Measurements from ENCODE around the gene VIPR1. TPM values are rescaled to one million over a fixed set of nuclear protein-coding genes. Genes with fewer than 3 reads are reported as not detected.

VIPR1 gene
- polyA plus RNA-seq, 1 of the 3 experiments (the other 2 are of a cell fraction), result not detected

DNA sequence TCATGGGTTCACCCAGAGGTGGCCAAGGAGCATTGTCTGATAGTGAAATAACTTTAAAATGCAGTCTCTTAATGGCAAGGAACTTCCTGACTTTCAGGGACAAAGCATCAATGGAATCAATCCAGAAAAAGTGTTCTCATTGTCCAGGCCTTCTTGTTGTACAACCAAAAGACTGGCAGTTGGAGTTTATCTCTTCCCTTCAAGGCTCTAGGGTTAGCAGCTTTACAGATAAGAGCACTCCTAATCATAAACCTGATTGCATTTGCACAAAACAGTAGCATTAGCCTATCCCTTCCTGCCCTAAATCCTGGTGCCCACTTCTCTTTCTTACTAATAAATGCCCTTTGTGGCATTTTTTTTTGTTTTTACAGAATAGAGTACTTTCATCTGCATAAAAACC is 43.3 kb upstream of the VIPR1 start:
- Histone ChIP-seq H3F3A (replicated peaks; ENCODE audit: insufficient read depth) (no peaks in the 10 kb centered on the region), H3K9me2 (no peaks in the 10 kb centered on the region), H3K4me1 (ENCODE audit: control insufficient read depth in 1 of 2, insufficient read depth in 2 of 2, low read depth in 1 of 2, low read length in 1 of 2) (no peaks in the 10 kb centered on the region), H2AFZ (ENCODE audit: low read depth) (no peak overlapping the region), H3K4me2 (no peak overlapping the region), H3K9ac (no peak overlapping the region), H3K9me3 (no peaks in the 10 kb centered on the region), H3K79me2 (ENCODE audit: insufficient read depth) (no peaks in the 10 kb centered on the region), H4K20me1 (ENCODE audit: insufficient read depth) (no peaks in the 10 kb centered on the region), H3K27ac (ENCODE audit: low read depth in 2 of 2, low read length in 1 of 2) (no peak overlapping the region), H3K4me3 (ENCODE audit: low read depth in 2 of 2, low read length in 1 of 2) (no peak overlapping the region), H3K27me3 (ENCODE audit: insufficient read depth) (no peaks in the 10 kb centered on the region), H3K36me3 (replicated peaks in 1 of 2; ENCODE audit: control insufficient read depth in 1 of 2, insufficient read depth in 2 of 2, low read length in 1 of 2) (no peaks in the 10 kb centered on the region)
- ChIA-PET CTCF (interaction anchor here (1.2 kb wide), 1 partner anchor 16 kb away, joined by 3 read pairs; no protein-coding TSS in a partner anchor), POLR2A (no interaction called here)
- TF ChIP-seq SIN3A (IDR thresholded peaks at IDR 0.05; ENCODE audit: borderline replicate concordance, low read depth, low read length) (no peak), EP300 (IDR thresholded peaks at IDR 0.05; ENCODE audit: borderline replicate concordance in 1 of 2, low read depth in 1 of 2, low read length in 1 of 2) (no peak), FOXM1 (IDR thresholded peaks at IDR 0.05; ENCODE audit: low read depth) (no peak), RXRA (IDR thresholded peaks at IDR 0.05; ENCODE audit: borderline replicate concordance, low read depth) (no peak), RCOR1 (IDR thresholded peaks at IDR 0.05; ENCODE audit: low read length) (no peak), CHD2 (IDR thresholded peaks at IDR 0.05; ENCODE audit: low read length, partially characterized antibody) (no peak), POLR2AphosphoS5 (IDR thresholded peaks at IDR 0.05; ENCODE audit: low read depth, low read length) (no peak), ELF1 (IDR thresholded peaks at IDR 0.05) (no peak), SMC3 (IDR thresholded peaks at IDR 0.05; ENCODE audit: low read depth, low read length) (no peak)
- TF ChIP-seq, protein P1, sequence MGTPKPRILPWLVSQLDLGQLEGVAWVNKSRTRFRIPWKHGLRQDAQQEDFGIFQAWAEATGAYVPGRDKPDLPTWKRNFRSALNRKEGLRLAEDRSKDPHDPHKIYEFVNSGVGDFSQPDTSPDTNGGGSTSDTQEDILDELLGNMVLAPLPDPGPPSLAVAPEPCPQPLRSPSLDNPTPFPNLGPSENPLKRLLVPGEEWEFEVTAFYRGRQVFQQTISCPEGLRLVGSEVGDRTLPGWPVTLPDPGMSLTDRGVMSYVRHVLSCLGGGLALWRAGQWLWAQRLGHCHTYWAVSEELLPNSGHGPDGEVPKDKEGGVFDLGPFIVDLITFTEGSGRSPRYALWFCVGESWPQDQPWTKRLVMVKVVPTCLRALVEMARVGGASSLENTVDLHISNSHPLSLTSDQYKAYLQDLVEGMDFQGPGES (IDR thresholded peaks at IDR 0.05; ENCODE audit: low read depth, low read length), result no peak
- TF ChIP-seq, protein P2, sequence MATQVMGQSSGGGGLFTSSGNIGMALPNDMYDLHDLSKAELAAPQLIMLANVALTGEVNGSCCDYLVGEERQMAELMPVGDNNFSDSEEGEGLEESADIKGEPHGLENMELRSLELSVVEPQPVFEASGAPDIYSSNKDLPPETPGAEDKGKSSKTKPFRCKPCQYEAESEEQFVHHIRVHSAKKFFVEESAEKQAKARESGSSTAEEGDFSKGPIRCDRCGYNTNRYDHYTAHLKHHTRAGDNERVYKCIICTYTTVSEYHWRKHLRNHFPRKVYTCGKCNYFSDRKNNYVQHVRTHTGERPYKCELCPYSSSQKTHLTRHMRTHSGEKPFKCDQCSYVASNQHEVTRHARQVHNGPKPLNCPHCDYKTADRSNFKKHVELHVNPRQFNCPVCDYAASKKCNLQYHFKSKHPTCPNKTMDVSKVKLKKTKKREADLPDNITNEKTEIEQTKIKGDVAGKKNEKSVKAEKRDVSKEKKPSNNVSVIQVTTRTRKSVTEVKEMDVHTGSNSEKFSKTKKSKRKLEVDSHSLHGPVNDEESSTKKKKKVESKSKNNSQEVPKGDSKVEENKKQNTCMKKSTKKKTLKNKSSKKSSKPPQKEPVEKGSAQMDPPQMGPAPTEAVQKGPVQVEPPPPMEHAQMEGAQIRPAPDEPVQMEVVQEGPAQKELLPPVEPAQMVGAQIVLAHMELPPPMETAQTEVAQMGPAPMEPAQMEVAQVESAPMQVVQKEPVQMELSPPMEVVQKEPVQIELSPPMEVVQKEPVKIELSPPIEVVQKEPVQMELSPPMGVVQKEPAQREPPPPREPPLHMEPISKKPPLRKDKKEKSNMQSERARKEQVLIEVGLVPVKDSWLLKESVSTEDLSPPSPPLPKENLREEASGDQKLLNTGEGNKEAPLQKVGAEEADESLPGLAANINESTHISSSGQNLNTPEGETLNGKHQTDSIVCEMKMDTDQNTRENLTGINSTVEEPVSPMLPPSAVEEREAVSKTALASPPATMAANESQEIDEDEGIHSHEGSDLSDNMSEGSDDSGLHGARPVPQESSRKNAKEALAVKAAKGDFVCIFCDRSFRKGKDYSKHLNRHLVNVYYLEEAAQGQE (IDR thresholded peaks at IDR 0.05; ENCODE audit: low read depth, low read length), result no peak
- TF ChIP-seq, protein P3, sequence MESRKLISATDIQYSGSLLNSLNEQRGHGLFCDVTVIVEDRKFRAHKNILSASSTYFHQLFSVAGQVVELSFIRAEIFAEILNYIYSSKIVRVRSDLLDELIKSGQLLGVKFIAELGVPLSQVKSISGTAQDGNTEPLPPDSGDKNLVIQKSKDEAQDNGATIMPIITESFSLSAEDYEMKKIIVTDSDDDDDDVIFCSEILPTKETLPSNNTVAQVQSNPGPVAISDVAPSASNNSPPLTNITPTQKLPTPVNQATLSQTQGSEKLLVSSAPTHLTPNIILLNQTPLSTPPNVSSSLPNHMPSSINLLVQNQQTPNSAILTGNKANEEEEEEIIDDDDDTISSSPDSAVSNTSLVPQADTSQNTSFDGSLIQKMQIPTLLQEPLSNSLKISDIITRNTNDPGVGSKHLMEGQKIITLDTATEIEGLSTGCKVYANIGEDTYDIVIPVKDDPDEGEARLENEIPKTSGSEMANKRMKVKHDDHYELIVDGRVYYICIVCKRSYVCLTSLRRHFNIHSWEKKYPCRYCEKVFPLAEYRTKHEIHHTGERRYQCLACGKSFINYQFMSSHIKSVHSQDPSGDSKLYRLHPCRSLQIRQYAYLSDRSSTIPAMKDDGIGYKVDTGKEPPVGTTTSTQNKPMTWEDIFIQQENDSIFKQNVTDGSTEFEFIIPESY (IDR thresholded peaks at IDR 0.05; ENCODE audit: borderline replicate concordance, low read depth), result no peak
- TF ChIP-seq, protein P4, sequence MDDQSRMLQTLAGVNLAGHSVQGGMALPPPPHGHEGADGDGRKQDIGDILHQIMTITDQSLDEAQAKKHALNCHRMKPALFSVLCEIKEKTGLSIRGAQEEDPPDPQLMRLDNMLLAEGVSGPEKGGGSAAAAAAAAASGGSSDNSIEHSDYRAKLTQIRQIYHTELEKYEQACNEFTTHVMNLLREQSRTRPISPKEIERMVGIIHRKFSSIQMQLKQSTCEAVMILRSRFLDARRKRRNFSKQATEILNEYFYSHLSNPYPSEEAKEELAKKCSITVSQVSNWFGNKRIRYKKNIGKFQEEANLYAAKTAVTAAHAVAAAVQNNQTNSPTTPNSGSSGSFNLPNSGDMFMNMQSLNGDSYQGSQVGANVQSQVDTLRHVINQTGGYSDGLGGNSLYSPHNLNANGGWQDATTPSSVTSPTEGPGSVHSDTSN (IDR thresholded peaks at IDR 0.05), result no peak
- TF ChIP-seq, protein P5, sequence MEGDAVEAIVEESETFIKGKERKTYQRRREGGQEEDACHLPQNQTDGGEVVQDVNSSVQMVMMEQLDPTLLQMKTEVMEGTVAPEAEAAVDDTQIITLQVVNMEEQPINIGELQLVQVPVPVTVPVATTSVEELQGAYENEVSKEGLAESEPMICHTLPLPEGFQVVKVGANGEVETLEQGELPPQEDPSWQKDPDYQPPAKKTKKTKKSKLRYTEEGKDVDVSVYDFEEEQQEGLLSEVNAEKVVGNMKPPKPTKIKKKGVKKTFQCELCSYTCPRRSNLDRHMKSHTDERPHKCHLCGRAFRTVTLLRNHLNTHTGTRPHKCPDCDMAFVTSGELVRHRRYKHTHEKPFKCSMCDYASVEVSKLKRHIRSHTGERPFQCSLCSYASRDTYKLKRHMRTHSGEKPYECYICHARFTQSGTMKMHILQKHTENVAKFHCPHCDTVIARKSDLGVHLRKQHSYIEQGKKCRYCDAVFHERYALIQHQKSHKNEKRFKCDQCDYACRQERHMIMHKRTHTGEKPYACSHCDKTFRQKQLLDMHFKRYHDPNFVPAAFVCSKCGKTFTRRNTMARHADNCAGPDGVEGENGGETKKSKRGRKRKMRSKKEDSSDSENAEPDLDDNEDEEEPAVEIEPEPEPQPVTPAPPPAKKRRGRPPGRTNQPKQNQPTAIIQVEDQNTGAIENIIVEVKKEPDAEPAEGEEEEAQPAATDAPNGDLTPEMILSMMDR (IDR thresholded peaks at IDR 0.05), result no peak
- TF ChIP-seq, protein P6, sequence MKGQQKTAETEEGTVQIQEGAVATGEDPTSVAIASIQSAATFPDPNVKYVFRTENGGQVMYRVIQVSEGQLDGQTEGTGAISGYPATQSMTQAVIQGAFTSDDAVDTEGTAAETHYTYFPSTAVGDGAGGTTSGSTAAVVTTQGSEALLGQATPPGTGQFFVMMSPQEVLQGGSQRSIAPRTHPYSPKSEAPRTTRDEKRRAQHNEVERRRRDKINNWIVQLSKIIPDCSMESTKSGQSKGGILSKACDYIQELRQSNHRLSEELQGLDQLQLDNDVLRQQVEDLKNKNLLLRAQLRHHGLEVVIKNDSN (IDR thresholded peaks at IDR 0.05; ENCODE audit: borderline replicate concordance, low read depth), result no peak
- DNase-seq, result no peak

Measured in SK-N-SH (cell line).